Endometrial microvascular endothelial cells (primary cell): ENCODE results near the gene DAPK1. TPM values are rescaled to one million over a fixed set of nuclear protein-coding genes. Genes with fewer than 3 reads are reported as not detected.
"Not testable (repeated sequence)": the region's sequence is repeated elsewhere in the genome, so short reads cannot be mapped to it uniquely, and the experiment has no call there.

Experiments used
- in situ Hi-C: cut with HindIII; loops from 2 replicates; pipeline ENCODE4 v1.10.0; 2017; ENCODE audit warnings: low sequenced_read_pairs, low pct_unique_long_range_greater_than_20kb; ENCODE audit errors: inconsistent ontology term
- total RNA-seq: library from RNA; depleted of rRNA; stranded (reverse); fragments of >200 nt; gene quantifications from one replicate; pipeline ENCODE4 v1.2.3, GENCODE V29; 2015; ENCODE audit errors: inconsistent ontology term

The DAPK1 gene
- total RNA-seq, 1 donor from 2014 or later: 1.6 TPM

DNA sequence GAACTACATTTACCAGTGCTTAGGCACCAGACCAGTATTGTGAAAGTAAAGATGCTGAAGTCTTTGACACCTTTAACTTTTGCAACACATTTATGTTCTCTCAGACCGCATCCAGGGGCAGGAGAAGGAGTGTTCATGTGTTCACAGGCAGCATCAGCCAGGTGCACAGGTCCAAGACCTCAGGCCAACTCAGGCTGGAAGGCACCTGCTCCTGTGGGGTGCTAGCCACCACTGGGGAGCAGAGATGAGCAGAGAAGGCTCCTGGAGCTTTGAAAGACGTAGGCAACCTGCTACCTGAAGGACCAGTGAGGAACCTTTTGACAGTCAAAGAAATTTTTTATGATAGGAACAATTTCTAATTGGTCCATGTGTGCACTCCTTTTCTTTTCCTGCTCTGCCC, 35.6 kb downstream of the DAPK1 start:
- in situ Hi-C loops: no loop called here

DNA sequence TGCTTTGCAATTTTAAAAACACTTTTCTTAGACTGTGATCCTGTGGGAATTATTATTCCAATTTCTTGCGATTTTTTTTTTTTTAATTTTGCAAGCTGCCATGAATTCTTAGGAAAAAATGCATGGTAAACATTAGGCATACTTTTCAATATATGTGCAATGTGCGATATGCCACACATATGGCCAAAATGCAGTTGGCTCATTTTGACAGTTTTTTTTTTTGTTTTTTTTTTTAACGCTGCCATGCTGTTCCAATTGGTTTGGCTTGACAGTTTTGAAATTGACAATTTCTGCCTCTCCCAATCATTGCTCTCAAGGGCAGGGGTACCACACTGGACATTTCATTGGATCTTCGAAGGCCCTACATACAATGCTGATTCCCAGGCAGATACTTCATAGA, 36.4 kb downstream of the DAPK1 start:
- in situ Hi-C loops: no loop called here

DNA sequence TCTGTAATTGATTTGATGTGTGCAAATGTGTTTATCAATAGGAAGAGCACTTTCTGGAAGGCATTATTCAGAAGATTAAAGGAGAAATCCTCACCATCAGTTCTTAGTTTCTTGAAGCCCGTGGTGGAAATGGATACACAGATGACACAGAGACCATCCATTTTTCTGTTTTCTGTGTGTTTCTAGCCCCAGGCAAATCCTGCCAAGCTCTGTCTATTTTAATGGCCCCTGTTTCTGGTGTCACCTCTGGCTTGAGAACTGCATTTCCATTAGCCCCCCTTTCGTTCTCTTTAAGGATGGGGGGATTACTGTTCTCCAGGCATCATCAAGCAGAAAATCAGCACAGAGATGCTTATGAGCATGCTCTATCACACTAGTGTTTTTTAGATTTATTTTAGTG, 37.3 kb downstream of the DAPK1 start:
- in situ Hi-C loops: no loop called here

DNA sequence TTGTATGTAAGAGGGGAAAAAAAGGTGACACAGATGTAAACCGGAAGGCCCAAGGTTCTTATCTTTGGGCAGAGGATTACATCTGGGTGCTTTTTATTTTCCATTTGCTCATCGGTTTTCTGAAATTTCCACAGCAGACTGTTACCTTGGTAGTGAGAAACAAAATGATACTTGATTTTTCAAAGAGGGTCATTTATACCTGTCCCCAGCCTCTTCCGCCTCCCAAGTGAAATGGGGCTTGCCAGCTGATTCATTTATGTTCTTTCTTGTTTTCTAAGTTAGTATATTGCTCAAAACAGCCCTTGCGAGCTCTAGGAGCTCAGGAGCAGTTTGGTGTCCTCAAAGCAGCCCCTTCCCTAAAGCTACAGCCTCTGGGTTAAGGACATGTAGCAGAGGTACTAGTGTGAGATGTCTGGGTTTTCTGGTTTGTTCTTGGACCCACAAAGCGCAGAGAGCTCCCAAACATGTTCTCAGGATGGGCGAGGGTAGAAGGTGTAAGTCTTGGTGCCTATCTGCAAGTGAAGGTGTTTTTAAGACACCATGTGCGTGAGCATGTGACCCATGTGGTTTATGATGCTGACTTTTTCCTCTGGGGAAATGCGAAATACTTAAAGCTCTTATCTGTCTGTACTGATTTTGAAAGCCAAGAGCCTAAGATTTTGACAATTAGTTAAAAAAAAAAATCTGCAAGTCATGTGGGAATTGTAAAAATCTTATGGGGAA, 38.3 kb downstream of the DAPK1 start:
- in situ Hi-C loops: no loop called here

DNA sequence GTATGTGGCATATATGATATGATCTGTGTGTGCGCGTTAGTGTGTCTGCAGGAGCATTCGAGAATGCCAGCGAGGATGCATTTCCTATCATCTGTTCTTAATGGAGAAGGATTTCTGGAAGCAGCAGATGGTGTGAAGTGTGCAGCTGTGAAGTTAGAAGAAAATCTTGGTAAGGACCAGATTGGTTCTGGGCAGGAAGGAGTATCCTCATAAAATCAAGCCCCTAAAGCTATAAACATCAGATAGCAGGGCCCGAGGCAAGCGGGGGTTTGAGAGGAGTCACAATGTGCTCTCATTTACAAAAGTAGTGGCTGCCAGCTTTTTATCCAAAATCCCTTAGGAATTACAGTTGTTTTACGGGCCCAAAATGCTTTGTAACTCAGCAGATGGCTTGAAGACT, 40.0 kb downstream of the DAPK1 start:
- in situ Hi-C loops: no loop called here

DNA sequence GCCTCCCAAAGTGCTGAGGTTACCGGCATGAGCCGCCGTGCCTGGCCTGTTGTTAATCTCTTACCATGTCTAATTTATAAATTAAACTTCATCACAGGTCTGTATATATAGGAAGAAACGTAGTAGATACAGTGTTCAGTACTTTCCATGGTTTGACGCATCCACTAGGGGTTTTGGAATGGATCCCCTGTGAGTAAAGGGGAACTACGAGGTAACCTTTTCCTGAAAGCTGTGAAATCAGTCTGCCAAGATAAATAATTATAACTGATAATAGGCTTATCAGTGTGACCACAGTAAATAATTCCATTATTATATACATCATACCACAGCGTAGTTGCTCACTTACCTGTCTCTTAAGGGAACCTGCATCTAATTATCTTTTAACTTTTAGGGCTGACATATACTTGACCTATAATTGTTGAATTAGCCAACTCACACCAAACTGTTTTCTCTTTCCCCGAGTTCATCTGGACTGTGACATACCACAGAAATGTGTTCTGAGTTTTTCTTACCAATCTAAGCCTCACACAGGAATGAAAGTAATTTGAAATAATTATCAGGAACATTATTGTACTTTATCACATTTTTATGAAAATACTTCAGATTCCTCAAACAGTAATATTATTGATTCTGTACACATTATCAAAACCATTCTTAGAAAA, 42.9 kb downstream of the DAPK1 start:
- in situ Hi-C loops: no loop called here

DNA sequence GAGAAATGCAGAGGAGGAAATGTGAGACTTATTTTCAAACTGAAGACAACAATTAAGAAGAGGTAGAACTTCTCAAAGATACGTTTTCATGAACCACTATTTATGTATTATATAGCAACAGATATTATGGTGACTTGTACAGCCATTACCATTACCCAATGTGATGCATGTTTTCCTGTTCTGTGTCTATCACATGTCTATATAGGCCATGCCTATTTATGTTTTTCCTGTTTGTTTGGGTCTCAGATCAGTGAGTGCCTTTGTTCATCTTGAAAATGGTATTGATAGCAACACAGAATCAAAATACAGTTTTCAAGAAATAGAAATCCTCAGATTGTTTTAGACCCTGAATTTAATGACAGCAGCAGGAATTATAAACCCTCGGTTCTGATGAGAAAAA, 44.0 kb downstream of the DAPK1 start:
- in situ Hi-C loops: no loop called here

DNA sequence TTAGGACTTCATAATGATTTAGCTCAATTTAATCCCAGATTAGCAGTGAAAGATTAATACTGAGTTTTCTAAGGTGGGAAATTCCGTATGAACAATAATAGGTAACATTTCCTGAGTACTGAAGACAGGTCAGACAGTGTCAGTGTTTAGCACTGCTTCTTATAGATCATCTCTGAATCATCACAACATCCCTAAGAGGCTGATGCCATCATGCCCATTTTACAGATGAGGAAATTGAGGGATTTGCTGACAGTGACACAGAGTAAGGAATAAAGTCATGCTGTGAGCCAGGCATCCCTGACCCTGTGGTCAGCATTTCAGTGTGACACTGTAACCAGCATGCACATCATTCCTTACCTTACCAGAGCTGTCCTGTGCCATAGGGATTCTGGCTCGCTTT, 44.5 kb downstream of the DAPK1 start:
- in situ Hi-C loops: no loop called here

DNA sequence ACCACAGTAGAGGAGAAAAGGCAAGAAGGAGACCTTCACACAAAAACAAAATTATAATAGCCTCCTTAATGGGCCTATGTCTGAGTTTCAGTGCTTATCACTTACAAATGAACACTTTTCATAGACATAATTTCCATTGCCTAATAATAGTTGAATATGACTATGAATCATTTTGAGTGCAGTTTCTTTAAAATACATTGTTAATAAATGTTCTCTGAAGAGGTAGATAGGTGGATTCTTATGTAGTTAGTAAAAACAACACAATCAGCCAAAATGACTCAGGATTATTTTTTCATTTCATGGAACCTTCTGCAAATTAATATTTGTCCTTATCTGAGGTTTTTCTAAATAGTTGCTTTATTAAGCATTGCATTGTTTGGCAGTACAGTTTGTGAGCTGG, 45.6 kb downstream of the DAPK1 start:
- in situ Hi-C loops: no loop called here

DNA sequence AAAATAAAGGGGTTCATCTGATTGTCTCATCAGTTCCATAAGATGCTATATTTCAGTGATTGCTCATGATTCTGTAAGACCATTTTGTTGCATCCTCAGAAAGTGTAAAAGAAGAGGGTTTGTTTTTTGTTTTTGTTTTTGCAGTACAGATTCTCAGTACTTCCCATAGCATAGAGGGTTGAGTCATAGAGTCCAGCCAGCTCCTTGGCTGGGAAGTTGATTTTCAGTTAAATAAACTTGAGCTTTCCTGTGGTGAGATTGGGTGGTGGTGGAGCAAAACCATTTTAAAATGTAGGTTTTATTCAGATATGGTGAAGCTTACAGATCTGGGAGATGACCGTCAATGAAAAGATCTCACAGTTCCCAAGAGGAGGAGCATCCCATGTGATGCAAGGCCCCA, 48.2 kb downstream of the DAPK1 start:
- in situ Hi-C loops: no loop called here

DNA sequence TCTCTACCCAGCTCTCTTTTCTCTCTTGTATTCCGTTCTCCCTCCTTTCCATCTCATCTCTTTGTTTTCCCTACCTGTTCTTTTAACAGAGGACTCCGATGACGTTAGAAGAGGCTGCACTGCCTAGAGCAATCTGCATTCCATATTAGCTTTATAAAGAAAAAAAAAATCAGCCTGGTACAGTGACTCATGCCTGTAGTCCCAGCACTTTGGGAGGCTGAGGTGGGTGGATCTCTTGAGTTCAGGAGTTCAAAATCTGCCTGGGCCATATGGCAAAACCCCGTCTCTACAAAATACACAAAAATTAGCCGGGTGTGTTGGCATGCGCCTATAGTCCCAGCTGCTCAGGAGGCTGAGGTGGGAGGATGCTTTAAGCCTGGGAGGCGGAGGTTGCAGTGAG, 49.0 kb downstream of the DAPK1 start:
- in situ Hi-C loops: no loop called here

DNA sequence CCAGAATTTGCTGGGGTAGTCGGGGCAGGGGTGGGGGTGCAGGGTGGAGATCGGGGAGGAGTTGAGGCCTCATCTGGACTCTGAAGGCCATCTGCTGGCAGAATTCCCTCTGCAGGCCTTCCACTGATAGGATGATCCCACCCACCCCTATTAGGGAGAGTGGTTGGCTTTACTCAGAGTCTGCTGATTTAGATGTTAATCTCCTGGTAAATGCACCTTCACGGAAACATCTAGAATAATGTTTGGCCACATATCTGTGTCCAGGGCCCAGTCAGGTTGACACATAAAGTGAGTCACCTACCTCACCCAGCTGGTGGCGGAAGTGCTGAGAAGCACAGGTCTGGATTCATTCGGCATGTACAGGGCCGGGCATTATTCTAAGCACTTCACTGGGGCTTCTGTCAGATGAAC, 50.0 kb downstream of the DAPK1 start:
- in situ Hi-C loops: no loop called here

DNA sequence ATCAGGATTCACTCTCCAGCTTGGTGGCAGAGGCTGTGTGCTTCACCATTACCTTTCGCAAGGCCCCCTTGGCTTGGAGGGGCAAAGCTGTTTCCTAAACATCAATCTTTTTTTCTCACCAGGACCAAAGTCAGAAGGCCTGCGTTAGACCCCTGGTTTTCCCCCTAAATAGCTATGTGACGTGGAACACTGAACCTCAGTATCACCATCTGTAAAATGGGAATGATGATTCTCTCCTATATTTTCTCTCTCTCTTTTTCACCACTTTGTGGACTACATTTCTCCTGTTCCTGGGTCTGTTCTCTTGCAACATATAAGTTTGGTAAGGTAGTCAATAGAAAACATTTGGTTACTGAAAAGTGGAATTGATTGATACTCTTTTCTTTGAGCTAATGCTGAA, 50.5 kb downstream of the DAPK1 start:
- in situ Hi-C loops: no loop called here

DNA sequence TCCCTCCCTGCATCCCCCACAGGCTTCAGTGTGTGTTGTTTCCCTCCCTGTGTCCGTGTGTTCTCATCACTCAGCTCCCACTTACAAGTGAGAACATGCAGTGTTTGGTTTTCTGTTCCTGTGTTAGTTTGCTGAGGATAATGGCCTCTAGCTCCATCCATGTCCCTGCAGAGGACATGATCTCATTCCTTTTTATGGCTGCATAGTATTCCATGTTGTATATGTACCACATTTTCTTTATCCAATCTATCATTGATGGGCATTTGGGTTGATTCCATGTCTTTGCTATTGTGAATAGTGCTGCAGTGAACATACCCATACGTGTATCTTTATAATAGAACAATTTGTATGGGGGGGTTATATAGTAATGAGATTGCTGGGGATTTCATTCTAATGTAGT, 51.4 kb downstream of the DAPK1 start:
- in situ Hi-C loops: not testable (repeated sequence)

DNA sequence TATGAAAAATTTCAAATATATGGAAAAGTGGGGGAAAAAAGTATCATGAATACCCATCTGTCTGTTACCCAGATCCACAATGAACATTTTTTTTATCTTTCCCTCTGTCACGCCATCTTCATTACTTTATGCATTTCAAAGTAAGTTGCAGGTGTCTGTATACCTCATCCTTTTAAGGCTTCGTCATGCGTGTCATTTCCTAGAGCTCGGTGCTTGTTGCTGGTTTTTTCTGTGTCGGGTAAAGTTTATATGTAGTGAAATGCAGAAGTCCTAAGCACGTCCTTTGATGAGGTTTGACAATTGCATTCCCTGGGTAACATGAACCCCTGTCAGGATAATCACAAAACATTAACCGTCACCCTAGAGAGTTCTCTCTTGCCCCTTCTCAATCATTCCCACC, 52.1 kb downstream of the DAPK1 start:
- in situ Hi-C loops: no loop called here

DNA sequence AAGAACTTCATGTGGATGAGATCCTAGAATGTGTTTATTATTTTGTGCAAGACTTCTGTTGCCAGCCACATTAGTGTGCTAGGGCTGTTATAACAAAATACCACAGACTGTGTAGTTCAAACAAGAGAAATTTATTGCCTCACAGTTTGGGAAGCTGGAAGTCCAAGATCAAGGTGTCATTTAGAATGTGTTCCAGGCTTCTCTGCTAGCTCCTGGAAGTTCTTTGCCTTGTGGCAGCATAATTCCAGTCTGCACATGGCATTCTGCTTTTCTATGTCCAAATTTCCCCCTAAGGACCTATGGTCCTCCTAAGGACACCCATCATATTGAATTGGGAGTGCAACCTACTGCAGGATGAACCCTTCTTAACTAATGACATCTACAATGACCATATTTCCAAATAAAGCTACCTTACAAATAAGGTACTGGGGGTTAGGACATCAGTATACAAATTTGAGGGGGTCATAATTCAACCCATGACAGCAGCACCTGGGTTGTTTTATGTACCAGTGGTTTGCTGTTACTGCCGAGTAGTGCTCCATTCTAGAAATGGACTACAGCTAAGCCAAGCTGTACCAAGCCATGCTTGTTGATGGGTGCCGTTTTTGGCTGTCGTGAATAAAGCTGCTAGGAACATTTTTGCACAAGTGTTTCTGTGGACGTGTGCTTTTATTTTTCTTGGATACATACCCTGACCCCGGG, 52.7 kb downstream of the DAPK1 start:
- in situ Hi-C loops: no loop called here

DNA sequence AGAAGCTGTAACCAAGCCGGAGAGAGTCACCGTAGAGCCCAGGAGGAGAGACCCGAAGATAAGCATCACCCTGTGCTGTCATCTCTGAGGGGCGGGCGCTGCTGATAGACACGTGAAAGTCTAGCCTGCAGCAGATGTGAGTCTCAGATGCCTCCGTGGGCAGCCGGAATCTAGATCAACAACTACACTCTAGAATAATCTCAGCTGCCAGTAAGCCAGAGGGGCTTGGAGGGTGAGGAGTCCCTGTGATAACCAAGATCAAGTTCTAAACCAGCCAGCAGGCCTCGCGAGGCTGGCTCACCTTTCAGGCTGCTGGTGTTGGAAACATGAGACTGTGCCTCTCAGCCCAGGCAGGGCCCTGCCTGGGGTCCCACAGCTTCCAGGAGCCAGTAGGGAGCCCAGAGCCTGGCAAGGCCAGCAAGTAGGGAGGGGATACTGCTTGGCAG, 54.1 kb downstream of the DAPK1 start:
- in situ Hi-C loops: no loop called here

DNA sequence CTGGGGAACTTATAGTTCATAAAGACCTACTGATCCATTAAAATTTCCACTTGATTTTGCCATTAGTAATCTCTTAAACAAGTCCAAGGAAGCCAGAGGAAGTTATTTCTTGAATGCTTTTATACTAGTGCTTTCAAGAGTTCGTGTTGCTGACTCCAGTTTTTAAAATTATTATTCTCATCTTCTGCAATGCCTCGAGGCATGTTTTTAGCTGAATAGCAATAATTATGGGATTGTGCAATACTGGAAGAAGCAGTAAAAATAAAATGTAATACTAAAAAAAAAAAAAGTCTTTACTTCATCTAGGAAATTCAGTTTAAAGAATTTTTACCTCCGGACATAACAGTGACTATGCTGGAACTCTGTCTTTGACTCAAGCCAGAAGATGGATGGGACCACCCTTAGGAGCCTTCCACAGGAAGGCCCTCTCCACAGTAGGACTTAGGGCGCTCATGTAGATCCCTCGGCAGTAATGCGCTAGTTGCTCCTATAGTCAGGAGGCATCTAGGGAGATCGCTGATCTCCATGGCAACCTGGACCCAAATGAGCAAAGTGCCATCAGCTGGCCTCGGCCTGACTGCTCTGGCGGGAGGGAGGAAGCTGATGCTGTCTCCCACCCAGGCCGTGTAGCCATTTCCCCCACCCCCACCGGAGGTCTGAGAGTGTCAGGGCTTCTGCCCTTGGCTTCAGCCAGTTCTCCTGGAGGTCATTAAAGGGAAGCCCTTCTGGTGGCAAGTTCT, 56.7 kb downstream of the DAPK1 start:
- in situ Hi-C loops: no loop called here

DNA sequence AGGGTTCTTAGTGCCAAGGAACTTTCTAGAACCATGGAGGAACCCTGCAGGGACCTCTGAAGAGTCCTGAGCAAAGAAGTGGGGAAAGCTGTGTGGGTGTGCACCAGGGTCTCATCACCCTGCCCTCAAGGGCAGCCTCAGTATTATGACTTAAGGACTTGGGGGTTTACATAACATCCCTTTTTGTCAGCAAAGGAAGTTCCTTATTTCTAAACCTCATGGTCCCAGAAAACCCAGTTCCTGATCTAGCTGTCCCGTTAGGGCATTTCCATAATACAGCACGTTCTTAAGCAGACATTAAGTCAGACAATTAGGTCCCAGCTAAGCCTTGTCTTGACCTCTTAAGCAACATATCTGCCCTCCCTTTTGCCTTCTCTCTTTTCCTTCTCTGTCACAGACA, 57.3 kb downstream of the DAPK1 start:
- in situ Hi-C loops: loop anchor here (5.0 kb wide), 1 partner anchor 38 kb away; no protein-coding TSS in a partner anchor
